Stimulated activated CD4-positive, alpha-beta T cell treated with anti-CD3 and anti-CD28 coated beads, Interleukin-15, amount 100 ng/mL, for 24 hours (primary cell): ENCODE measurements around the gene KRT7.

Experiments
- DNase-seq: peaks from one replicate; pipeline ENCODE4 v3.0.0-alpha.2; 2020

Gene KRT7

DNA sequence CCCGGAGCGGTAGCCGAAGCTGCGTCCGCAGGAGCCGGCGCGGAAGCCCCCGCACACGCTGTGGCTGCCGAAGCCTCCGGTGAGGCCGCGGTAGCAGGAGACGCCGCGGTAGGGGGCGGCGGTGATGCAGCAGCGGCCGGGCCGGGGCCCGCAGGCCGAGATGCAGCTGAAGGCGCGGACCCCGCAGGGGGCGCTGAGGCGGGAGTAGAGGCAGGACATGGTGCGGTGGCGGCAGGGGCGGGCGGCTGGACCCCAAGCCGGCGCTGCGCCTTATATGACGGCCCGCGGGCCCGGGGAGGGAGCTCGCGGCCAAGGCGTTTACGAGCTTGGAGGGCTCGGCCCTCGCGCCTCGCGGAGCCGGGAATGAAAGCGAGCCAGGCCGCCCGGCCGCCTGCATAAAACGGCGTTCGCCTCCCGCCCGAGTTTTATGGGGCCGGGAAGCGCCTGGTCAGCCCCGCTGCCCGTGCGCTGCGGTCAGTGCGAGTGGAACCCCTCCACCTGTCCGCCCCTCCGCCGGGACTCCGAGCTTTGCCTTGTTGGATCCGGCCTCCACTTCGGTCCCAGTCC is 25.4 kb downstream of the KRT7 start:
- DNase-seq: no peak

DNA sequence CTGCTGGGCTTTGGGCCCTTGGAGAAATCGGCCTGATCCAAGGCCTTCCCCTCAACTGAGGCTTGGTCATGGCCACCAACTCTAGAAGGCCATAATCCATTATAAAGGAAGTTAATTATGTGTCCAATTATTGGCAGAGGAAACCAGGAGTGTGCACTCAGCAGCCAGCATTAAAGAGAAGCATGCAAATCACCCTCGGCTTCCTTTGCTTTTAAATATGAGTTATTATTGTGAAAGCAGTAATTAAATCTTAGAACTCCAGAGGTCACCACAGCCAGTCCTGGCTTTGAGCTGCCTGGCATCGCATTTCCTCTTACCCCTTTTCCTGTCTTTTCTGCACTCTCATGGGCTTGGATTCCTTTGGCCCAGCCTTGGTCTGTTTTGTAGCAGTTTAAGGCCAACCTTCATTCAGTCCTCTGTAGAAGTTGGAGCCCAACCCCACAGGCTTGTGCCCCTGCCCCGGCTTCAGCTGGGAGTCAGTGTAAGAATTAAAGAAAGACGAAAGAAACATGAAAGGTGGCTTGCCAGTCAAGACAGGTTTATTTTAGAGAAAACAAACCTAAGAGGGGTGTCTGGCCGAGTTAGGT is 26.7 kb downstream of the KRT7 start:
- DNase-seq: no peak

DNA sequence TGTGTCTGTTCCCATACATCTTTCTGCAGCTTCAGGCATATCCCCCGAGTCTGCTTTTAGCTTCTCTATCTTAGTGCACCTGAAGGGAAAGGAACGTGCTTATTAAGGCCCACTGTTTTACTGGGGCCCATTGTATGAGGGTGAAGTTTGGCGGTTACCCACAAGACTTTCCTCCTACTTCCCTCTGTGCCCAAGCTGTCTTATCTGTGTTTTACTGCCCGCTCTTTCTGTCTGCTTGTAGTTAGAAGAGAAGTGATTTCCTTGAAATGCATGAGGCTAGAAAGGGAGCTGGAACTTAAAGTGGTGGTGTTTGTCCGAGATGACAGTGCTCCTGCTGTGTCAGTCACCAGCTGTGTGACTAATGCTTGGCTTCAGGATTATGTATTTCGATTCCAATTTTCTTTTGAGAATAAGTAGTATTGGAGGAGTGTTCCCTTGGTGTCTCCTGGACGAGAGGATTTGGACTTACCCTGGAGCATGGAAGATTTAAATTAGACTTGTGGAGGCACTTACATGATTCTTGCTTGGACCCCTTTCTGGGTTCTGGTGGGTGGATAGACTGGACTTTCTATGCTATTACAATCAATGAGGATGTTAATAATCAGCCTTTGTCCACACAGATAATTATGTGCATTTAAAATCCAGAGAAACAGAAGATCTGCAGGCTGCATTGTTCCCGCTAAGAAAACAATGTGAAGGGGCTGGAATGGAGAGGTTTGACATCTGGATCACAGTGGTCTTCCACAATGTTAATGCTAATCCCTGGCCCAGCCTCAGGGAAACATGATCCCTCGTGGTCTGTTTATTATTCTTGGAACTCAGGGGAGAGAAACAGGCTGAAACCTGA is 27.5 kb downstream of the KRT7 start:
- no peak for DNase-seq

DNA sequence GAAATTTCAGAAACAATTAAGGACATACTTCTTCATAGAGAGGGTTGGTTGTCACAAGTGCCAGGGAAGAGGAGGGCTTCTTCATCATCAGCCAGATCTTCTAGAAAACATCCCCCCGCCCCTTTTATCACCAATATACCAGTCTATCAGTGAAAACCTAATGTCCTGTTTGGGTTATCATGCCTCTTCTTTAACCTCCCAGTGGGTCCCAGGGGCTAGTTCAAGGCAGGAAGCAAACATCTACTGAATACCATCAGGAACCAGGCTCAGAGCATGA is 28.1 kb downstream of the KRT7 start:
- no peak for DNase-seq

DNA sequence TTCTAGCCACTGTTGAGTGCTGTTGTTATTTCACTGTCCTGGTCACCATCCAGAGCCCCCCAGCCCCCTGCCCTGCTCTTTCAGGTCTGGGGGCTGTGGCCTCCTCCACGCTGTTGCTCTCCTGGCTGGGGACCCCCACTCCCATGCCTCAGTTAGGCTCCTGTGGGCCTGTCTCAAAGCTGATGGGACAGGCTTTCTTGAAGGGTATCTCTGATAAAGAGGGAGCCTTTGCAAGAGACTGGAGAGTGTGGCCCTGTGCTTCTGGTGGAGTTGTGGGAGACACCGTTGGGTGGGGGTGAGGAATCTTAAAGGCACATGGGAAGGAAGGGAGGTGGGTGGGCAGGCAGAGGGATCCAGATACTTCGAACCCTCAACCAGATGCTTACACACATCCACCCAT is 29.2 kb downstream of the KRT7 start:
- DNase-seq: no peak

DNA sequence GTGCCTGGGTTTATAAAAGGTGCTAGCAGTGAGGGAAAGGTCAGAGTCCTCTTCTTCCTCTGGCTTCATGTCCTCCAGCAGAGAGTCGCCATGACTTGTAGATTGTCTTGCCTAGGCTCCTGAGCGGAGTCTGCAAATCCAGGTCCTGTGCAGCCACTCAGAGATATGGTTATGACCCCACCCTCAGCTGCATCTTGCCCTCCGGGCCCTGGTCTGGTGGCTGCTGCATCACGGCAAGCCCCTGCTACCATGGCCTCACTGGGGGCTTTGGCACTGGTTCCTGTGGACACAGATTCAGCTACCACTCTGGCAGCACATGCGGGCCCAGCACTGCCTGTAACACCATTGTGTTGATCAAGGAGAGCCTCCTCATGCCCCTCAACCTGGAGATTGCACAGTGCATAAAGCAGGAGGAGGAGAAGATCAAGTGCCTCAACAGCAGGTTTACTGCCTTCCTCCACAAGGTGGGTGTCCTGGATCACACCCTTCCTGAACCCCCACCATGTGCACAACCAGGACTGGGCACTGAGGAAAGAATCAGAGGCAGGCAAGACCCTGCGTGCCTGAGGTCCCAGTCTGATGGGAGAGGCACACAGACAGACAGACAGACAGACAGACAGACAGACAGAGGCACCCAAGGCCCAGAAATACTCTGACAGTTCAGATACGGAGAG is 30.9 kb downstream of the KRT7 start:
- no peak for DNase-seq

DNA sequence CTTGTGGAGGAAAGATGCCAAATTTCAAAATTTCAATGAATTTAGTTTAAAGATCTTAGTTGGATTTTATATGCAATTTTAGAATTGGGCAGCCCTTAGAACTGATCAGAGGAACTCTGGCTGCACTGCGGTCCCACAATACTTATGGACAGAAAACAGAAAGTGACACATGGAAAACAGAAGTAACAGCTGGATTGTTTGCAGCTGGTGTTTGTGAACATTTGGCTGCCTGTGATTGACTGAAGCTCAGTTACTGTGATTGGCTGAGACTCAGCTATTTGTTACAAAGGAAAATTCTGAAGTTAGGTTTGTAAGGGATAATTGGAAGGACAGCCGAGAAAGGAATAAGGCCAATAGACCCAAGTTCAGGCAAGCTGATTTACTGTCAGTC is 31.4 kb downstream of the KRT7 start:
- DNase-seq: no peak

DNA sequence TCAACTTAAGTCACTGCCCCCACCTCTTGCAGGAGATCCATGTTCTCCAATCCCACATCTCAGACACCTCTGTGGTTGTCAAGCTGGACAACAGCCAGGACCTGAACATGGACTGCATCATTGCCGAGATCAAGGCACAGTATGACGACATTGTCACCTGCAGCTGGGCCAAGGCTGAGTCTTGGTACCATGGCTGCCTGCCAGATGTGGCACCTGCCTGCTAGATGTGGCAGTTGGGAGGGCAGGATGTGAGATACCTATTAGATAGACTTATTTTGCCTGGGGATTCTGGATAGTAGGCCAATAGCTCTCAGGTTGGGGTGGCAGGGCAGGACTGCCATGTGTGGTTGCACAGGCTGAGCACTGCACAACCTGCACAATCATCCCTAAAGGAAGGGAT is 33.5 kb downstream of the KRT7 start:
- no peak for DNase-seq

DNA sequence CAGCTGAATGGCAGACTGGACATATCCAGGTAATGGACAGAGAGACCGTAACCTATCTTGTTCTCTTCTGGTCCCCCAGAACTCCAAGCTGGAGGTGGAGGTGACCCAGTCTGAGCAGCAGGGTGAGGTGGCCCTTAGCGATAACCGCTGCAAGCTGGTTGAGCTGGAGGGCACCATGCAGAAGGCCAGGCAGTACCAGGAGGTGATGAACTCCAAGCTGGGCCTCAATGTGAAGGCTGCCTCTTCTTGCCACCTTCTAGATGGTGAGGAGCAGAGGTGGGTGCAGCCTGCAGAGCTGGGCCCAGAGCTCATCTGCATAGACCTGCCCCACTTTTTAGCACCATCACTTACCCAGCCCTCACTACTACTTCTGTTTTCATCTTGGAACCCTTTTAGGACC is 34.2 kb downstream of the KRT7 start:
- DNase-seq: no peak

DNA sequence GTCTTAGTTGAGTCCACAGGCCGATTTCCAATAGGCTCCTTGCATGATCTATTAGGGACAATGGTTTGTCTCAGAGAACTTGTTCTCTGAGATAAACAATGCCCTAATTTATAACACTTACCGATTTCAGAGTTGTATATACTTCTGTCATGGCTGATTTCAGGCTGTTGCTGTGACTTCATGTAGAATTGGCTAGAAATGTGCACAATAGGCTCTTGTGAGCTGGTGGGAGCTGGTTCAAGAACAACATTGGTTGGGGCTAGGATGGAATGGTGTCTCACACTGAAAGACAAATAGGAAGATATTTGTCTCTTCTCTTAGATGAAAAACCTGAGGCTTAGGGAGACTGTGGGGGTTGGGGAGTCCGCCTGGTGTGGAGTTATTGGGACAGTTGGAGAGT is 34.7 kb downstream of the KRT7 start:
- no peak for DNase-seq

DNA sequence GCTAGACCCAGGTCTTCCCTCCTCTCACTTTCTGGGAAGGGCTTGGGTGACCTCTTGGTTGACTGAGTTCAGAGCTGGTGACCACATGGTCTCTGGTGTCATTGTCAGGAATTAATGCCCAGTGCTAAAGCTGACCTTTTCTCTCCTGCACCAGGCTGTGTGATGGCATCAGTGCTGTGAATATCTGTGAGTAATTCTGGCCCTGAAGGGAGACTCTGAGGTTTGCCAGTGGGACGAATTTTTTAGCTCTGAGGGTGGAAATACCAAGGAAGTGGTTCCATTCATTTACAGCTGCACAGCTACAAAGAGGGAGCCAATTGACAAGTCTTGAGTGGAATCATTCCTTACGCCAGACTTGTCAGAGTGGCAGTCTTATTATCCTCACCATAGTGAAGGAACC is 35.2 kb downstream of the KRT7 start:
- no peak for DNase-seq

DNA sequence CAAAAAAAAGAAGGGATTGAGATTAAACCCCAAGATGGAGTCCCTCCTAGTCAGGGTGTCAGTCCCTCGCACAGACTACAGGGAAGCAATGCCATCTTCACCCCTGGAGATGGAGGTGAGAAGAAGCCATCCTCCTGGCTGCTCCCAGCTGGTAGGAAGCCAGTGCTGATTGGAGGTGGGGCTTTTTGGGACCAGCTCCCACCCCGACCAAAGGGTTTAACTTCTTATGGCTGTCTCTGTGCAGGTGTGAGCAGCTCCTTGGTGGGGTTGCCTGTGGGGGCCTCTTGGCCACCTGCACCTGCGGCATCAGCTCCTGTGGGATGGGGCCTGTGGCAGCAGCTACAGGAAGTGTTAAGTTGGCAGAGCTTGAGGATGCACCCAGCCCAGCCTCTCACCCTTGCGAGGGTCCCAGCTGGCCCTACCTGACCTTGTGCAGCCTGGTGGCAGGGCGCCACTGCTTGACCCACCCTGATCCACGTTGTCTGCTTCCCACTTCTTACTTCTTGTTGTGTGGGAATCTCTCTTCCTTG is 37.6 kb downstream of the KRT7 start:
- DNase-seq: no peak

DNA sequence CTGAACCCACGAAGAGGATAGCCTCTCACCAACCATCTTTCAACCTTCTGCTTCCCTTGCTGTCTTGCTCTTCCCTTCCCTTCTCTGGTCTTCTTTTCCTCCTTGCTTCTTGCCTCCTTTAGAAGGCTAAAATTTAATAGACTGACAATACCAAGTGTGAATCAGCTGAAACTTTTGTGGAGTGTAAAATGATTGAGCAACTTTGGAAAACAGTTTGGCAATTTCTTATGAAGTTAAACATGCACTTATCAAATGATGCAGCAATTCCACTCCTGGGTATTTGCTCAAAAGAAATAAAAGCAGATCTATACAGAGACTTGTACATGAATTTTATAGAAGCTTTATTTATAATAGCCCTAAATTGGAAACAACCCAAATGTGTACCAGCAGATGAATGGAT is 38.1 kb downstream of the KRT7 start:
- no peak for DNase-seq

DNA sequence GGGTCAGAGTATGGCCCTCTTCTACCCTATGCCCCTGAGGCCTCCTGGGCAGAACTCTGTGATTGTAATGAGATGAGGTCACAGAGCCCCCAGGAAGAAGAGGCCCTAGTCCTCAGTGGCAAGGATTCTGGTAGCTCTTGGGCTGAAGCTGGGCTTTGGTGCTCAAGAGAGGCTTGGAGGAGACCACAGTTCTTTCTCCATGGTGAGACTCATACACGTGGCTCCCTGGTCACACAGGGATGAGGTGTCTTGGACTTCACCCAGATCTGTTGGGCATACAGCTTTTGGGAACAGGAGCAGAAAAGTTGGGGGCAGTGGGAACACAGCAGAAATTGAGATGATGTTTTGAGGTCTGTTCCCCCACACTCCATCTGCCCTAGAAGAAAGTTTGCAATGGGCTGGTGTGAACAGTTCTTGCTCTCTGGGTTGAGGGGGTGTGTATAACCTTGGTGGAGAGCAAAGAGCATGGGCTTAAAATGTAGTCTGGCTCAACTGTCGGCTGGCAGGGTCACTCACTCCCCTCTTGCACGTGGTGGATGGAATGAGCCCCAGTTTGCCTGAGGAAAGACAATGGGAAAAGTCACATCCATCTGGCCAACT is 41.6 kb downstream of the KRT7 start, which contains the start of gene KRT86:
Gene KRT86 (plus strand): TSS at position 125 of the 600 bp plus-strand sequence. CDS start 27,272 bp downstream, outside the sequence.
- DNase-seq: no peak

DNA sequence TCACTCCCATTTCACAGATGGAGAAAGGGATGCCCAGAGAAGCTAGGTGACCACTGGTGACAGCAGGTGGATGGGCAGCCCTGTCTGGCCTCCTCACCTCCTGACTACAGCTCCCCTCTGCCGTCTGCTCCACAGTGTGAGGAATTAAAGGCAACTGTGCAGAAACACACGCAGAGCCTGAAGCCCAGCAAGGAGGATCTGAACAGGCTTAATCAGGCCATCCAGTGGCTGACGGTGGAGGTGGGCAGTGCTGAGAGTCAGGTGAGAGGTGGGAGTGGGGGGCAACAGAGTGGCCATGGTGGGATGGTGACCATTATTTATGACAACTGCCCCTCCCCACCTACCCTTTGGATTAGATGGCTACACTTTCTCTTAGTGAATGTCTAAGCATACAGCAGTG is 42.6 kb downstream of the KRT7 start:
- no peak for DNase-seq

DNA sequence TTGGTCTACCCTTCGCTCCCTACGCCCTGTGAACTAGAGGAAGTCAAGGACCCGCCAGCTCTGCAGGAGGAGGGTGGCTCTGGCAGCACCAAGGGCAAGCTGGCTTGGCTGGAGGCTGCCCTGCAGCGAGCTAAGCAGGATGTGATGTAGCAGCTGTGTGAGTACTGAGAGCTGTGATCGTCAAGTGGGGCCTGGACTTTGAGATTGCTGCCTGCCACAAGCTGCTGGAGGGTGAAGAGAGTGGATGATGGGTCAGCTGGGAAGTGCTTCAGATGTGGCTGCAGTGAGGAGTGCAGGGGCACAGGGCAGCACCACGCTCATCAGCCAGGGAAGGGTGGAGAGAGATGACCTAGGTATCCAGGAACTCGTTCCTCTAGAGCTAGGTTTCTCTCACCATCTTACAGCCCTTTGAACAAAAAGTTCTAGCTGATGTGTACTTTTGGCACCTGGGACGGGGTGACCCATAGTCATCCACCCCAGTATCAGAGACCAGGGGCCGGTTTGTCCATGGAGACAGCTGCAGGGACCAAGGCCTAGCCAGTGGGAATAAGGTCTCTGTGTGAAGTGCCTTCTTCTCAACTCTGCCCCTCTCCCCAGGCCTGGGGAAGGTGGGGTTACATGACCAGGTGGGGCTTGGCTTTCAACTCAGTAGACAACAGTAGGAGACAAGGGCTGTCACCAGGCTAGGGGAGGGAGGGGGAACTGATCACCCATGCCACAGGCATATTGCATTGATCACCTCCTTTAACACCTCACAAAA is 44.6 kb downstream of the KRT7 start:
- DNase-seq: no peak

DNA sequence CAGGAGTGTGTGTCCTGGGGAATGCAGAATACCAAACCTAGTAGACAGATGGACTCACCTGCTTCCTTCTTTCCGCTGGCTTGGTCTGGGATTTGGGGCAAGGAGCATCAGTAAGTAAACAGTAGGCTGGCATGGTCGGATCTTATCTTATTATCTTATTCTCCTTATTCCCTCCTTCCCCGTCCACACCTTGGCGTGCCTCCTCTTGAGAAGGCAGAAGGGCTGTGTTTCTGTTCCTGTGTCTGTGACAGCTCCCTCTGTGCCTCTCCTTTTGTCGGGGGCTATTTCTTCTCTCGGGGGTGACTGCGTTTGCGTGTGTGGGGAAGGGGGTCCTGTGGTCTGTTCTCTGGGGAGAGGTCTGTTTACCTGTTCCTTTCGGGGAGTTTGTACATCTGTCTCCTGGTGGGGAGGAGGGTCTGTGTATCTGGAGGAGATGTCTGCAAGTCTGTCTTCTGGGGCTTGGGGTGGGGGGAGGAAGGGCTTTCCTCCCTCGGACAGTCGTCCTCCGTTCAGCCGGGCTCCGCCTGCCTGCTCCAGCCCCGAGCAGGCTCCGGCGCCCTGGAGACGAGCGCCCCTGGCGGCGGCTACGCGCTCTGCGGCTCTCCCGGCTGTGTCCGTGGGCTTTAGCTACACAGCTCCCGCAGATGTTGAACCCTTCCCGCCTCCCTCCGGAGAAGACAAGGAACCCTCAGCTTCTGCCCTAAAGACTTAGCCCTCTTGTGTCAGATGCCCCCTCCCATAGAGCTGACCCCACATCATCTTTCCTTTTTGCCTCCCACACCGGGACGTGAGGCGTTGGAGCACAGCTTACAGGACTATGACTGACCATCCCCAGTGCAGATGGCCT is 45.8 kb downstream of the KRT7 start:
- DNase-seq: peak; percentile 80

DNA sequence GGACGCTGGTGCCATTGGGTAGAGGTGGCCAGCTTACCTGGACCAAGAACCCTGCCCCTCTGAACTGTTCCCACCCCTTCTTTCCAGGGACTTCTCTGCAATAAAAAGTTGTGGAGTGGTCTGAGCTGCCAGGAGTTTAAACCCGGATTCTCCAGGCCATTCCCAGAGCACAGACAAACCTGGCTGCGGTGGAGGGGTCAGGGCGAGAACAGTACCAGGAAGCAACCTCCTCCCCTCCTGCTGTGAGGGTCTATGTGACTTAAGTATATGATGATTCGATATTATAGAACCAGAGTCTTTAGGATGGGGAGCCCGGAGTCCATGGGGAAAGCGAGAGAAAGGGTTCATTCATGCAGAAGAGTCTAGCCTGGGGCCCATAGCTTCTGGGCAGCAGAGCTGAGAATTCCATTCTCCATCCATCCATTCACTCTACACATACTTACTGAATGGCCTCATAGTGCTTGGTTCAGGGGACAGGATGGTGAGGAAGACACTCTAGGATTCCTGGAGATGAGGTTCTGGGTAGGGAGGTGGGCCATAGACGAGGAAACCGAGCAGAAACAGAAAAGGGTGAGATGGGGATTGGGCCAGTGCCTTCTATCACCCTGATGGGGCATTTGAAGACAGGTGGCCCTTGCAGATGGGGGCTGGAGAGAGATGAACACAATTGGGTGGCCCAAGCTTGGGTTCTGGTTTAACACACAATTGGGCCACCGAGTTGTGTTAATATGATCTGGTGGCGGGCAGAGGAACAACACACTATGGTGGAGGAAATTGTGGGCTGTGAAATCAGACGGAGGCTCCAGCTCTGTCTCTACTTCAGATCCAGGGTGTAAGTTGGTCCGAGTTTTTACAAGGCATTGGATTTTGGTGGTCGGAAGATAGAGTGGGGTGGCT is 46.6 kb downstream of the KRT7 start:
- DNase-seq: no peak

DNA sequence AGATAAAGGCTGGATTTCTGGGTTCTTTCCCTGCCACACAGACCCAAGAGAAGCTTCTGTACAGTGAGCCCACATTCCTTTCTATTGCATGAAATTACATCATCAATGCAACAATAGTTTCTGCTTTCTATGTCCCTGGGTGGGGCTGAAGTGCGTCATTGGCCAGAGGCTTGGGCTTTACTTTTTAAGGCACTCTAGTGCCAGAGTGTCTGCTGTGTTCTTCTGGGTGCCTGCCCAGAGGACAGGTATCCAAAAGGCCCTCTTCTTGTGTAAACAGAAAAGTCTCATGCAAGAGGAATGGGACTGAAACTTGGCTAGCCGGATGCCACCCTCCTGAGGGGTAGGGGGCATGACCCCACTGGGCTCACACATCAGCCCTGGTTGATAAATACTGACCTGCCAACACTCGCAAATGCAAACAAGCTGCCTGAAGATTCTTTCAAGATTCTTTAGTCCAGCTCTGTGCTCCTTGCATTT is 47.3 kb downstream of the KRT7 start:
- DNase-seq: no peak

DNA sequence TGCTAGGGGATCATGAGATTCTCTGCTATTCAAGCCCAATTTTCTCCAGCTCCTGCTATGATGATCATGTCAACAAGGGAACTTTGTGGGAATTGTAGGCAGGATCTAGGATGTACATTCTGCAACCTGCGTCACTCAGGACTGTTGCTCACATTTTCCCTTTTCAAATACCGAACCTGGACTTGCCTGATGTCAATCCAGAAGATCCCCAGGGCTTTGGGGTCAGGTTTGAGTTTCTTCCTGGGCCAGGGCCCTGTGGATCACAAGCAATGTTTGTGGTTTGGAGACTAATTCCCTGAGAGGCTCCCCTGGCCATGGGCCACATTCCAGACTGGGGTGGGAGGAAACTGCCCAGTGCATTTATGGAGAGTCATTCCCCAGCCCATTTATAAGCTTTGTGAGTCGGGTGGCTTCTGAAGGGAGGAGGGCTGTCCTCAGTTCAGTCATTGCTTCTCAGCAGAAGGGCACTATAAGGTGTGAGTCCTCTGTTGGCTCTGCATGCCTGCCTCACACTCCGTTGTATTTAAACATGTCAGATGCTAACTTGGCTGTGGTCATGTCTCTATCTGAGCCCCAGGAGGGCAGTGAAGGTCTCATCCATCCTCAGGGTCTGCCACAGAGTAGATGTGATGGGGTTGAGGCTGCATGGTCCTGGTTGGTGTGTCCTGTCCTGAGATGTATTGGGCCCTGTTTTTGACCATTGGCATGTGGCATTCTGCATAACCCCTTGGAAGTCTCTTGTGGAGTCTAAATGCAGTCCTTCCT is 47.9 kb downstream of the KRT7 start:
- no peak for DNase-seq
